ENCODE measurements around the gene SLC25A13. TPM values are rescaled to one million over a fixed set of nuclear protein-coding genes. Genes with fewer than 3 reads are reported as not detected.

SLC25A13 gene
- total and polyA plus RNA-seq, 9 of the 15 experiments (the other 6 are each of a cell fraction or from before 2014, with no cell fraction given): 21.4 to 80.2 (median 58.7) TPM

DNA sequence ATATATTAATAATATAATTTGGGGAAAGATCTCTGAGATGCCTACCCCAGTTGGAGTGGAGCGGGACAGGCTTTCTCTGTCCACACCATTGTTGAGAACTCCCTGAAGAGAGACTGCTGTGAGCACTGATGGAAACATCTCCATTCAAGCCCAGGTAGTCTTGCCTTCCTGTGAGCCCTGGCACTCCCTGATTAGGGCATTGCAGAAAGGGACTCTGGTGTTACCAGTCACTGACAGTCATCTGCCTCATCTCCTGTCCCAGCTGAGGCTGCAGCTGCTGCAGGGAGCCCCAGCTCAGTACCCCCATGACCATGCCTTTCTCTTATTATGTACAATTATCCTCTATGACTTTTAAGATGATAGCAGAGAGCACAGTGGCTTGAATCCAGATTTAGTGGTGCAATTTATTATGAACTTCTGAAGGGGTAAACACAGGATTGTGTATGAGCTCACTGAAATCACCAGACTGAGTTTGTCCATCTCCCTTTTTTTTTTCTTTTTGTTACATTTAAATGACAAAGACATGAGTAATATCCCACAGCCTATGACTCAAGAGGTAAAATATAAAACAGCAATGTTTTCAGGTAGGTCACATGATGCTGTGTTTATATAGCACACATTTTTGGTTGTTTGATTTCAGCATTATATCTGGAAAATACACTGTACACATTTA is 236.9 kb downstream of the SLC25A13 start:
- H3K79me2 ChIP-seq (ENCODE audit: control insufficient read depth, insufficient read depth, low read length): no peaks in the 10 kb centered on the region
- no peak overlapping the region for H2AFZ ChIP-seq (ENCODE audit: low read depth, low read length)
- ATAC-seq (no peak), DNase-seq (ENCODE audit: extremely low read depth in 1 of 4, low spot score in 3 of 4) (no peak), FAIRE-seq (no peak)
- no peak overlapping the region for H3K27ac ChIP-seq (ENCODE audit: extremely low read depth, low read depth, low read length)
- H3K9me1 ChIP-seq (ENCODE audit: control insufficient read depth, insufficient read depth, low read length): no peaks in the 10 kb centered on the region
- BruUV-seq (replicated peaks): no TSS peak
- H3K9ac ChIP-seq (ENCODE audit: insufficient read depth in 1 of 2, low read depth in 2 of 2, low read length in 2 of 2): no peak overlapping the region
- intact Hi-C loops (cut with micrococcal nuclease): no loop called here
- no peak overlapping the region for H3K4me3 ChIP-seq
- WGBS (ENCODE audit: insufficient coverage, low coverage, missing lambda C conversion rate): 0% methylated on average over 1 of the region's 1 CpG
- H3K4me2 ChIP-seq (ENCODE audit: insufficient read depth, low read length): no peak overlapping the region
- TF ChIP-seq, protein P1, sequence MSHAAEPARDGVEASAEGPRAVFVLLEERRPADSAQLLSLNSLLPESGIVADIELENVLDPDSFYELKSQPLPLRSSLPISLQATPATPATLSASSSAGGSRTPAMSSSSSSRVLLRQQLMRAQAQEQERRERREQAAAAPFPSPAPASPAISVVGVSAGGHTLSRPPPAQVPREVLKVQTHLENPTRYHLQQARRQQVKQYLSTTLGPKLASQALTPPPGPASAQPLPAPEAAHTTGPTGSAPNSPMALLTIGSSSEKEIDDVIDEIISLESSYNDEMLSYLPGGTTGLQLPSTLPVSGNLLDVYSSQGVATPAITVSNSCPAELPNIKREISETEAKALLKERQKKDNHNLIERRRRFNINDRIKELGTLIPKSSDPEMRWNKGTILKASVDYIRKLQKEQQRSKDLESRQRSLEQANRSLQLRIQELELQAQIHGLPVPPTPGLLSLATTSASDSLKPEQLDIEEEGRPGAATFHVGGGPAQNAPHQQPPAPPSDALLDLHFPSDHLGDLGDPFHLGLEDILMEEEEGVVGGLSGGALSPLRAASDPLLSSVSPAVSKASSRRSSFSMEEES (CRISPR knock-in tag; IDR thresholded peaks at IDR 0.05): peak; percentile 31; the same call in 1 of the 2 replicates
- no peak for TF ChIP-seq ZNF124 (CRISPR knock-in tag; IDR thresholded peaks at IDR 0.05)
- no peaks in the 10 kb centered on the region for H3K36me3 ChIP-seq (ENCODE audit: control insufficient read depth, insufficient read depth, low read length)
- H3K9me3 ChIP-seq (replicated peaks; ENCODE audit: control insufficient read depth, insufficient read depth, low read depth, low read length): no peaks in the 10 kb centered on the region
- in situ Hi-C loops (cut with MboI): loop anchor here (5.0 kb wide), 1 partner anchor 942 kb away; no protein-coding TSS in a partner anchor
- CTCF ChIA-PET (ENCODE audit: low intra/inter-chr PET ratio): no interaction called here
- POLR2A ChIA-PET: no interaction called here
- no peaks in the 10 kb centered on the region for H4K20me1 ChIP-seq (replicated peaks; ENCODE audit: control insufficient read depth, insufficient read depth, low read length)
- no peaks in the 10 kb centered on the region for H3K4me1 ChIP-seq (replicated peaks in 1 of 2; ENCODE audit: control insufficient read depth in 2 of 2, insufficient read depth in 2 of 2, low read length in 2 of 2)
- H3K27me3 ChIP-seq (ENCODE audit: control insufficient read depth in 2 of 2, insufficient read depth in 2 of 2, low read length in 2 of 2): peaks cover 3 to 4% of the 10 kb centered on the region in 2 experiments; a peak in 2 of 5 replicates

DNA sequence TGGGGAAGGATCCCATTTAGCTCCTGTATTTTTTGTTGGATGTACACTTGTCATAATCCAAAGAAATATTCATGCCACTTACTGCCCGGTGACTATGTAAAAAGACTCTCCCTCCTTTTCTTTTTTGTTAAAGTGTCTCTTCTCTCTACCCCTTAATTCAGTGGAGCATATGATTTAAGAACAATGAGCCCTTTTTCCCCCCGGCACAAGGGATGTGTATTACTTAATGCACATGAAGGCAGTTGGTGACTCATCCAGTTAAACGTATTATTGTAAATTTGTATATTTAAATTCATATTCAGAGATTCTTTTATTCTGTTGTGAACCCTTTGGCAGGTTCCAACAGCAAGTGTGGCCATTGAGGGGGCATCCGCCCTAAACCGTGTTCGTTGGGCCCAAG is 241.9 kb downstream of the SLC25A13 start:
- Histone ChIP-seq H3K4me2 (ENCODE audit: insufficient read depth, low read length) (no peak overlapping the region), H3K9me1 (ENCODE audit: control insufficient read depth, insufficient read depth, low read length) (no peaks in the 10 kb centered on the region), H4K20me1 (replicated peaks; ENCODE audit: control insufficient read depth, insufficient read depth, low read length) (no peaks in the 10 kb centered on the region; the same call in 1 of the 2 replicates), H3K9me3 (replicated peaks; ENCODE audit: control insufficient read depth, insufficient read depth, low read depth, low read length) (no peaks in the 10 kb centered on the region), H3K9ac (ENCODE audit: insufficient read depth in 1 of 2, low read depth in 2 of 2, low read length in 2 of 2) (no peak overlapping the region), H3K79me2 (ENCODE audit: control insufficient read depth, insufficient read depth, low read length) (no peaks in the 10 kb centered on the region), H3K27ac (ENCODE audit: extremely low read depth, low read depth, low read length) (no peak overlapping the region), H3K27me3 (ENCODE audit: control insufficient read depth in 2 of 2, insufficient read depth in 2 of 2, low read length in 2 of 2) (peaks cover 12 to 16% of the 10 kb centered on the region in 2 experiments; a peak in 4 of 5 replicates), H3K4me1 (replicated peaks in 1 of 2; ENCODE audit: control insufficient read depth in 2 of 2, insufficient read depth in 2 of 2, low read length in 2 of 2) (peaks cover 0 to 9% of the 10 kb centered on the region in 2 experiments; a peak in 2 of 5 replicates), H3K36me3 (ENCODE audit: control insufficient read depth, insufficient read depth, low read length) (no peaks in the 10 kb centered on the region), H3K4me3 (no peak overlapping the region), H2AFZ (ENCODE audit: low read depth, low read length) (no peak overlapping the region)
- in situ Hi-C loops (cut with MboI) (loop anchor here (5.0 kb wide), 1 partner anchor 947 kb away; no protein-coding TSS in a partner anchor), intact Hi-C loops (cut with micrococcal nuclease) (no loop called here)
- BruUV-seq (replicated peaks): no TSS peak
- CTCF ChIA-PET (ENCODE audit: low intra/inter-chr PET ratio): no interaction called here
- DNase-seq (ENCODE audit: extremely low read depth in 1 of 4, low spot score in 3 of 4) (no peak), FAIRE-seq (no peak), ATAC-seq (no peak)
- POLR2A ChIA-PET: interaction anchor here (0.8 kb wide), 1 partner anchor 11 kb away, joined by 3 read pairs; no protein-coding TSS in a partner anchor
- WGBS (ENCODE audit: insufficient coverage, low coverage, missing lambda C conversion rate): 3% methylated on average over 6 of the region's 6 CpGs
- TF ChIP-seq BRD9 (IDR thresholded peaks at IDR 0.05; ENCODE audit: low read depth, partially characterized antibody) (no peak), ZNF76 (CRISPR knock-in tag; IDR thresholded peaks at IDR 0.05; ENCODE audit: borderline replicate concordance) (no peak), FOXM1 (IDR thresholded peaks at IDR 0.05; ENCODE audit: low read depth) (no peak), FOXM1 (CRISPR knock-in tag; IDR thresholded peaks at IDR 0.05; ENCODE audit: low read depth) (no peak), MEF2A (IDR thresholded peaks at IDR 0.05; ENCODE audit: control insufficient read depth, low read depth, low read length) (no peak), ZNF436 (CRISPR knock-in tag; IDR thresholded peaks at IDR 0.05) (no peak), HNRNPLL (IDR thresholded peaks at IDR 0.05; ENCODE audit: low read depth, low read length, poor library complexity, severe bottlenecking) (no peak), MYNN (IDR thresholded peaks at IDR 0.05) (no peak), MYNN (CRISPR knock-in tag; IDR thresholded peaks at IDR 0.05) (no peak), IFI16 (CRISPR knock-in tag; IDR thresholded peaks at IDR 0.05) (no peak)
- TF ChIP-seq, protein P2, sequence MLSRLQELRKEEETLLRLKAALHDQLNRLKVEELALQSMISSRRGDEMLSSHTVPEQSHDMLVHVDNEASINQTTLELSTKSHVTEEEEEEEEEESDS (CRISPR knock-in tag; IDR thresholded peaks at IDR 0.05): no peak
- TF ChIP-seq, protein P3, sequence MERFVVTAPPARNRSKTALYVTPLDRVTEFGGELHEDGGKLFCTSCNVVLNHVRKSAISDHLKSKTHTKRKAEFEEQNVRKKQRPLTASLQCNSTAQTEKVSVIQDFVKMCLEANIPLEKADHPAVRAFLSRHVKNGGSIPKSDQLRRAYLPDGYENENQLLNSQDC (CRISPR knock-in tag; IDR thresholded peaks at IDR 0.05): no peak

Data from K562 (cell line).